Measurements from ENCODE around the gene CFAP65.

CFAP65 gene

GRCh38 chr2:218990612-218991011, 50.7 kb downstream of the CFAP65 start:
- DNase-seq (ENCODE audit: low read depth): no peak

- no peak for DNase-seq (ENCODE audit: low read depth)
These were observed 51.3 kb downstream of the CFAP65 start for GRCh38 chr2:218990052-218990451.

GRCh38 chr2:218988650-218989049, 52.7 kb downstream of the CFAP65 start:
- no peak for DNase-seq (ENCODE audit: low read depth)

DNA sequence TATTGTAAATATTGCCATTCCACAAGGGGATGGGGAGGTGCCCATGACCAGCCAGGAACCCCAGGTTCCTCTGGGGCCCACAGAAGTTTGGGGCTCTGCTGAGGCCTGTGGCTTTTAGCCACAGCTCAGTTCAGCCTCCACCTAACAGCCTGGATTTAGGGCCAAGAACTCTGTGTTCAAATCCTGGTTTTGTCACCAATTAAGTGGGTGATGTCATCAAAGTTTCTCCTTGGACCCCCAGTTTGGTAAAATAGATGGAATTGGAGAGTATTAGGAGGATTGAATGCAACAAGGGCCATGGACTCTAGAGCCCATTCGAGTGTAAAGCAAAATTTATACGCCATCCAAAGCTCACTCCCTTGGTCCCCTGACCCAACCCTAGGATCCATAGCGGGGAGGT, 53.2 kb downstream of the CFAP65 start:
- no peak for DNase-seq (ENCODE audit: low read depth)

- DNase-seq (ENCODE audit: low read depth): no peak
These were observed 55.1 kb downstream of the CFAP65 start for GRCh38 chr2:218986148-218986761.

DNA sequence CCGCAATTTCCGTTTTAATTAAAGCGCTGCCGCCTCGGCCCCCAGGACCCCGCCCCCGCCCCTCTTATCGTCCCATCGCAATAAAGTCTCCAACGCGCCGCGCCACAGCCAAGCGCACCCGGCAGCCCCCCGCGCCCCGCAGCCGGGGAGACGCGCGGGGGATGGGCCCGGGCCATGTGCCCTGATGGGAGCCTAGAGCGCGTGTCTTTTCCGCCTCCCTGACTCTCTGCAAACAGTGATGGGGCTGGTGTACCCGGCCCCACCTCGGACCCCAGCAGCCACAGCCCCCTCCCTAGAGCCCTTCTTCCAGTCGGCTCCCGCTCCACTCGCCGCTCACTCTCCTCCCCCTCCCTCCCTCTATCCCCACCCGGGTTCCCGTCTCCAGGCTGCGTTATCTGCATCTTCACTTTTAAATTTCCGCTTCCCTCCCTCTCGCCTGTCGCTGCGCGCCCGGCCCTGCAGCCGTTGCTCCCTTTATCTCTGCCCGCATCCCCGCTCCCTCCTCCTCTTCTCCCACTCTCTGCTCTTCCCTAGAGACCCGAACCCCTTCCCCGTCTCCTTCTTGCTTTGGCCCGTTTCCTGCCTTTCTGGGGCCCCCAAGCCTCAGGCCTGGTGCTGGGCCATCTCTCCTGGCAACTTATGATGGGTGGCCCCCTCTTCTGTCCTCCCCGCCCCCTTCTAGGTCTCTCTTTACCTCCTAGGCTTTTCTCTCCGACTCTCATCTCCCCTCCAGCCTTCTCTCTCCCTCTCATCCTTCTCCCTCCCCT, 55.8 kb downstream of the CFAP65 start:
- DNase-seq (ENCODE audit: low read depth): no peak

GRCh38 chr2:218985021-218985324, 56.3 kb downstream of the CFAP65 start, which contains the start of gene FEV:
TSS of gene FEV (minus strand) at chr2:218985184. CDS start at chr2:218985075, 109 bp downstream.
- DNase-seq (ENCODE audit: low read depth): no peak

GRCh38 chr2:218984239-218985020, 56.9 kb downstream of the CFAP65 start:
- peak; percentile 19 for DNase-seq (ENCODE audit: low read depth)

GRCh38 chr2:218983934-218984238, 57.4 kb downstream of the CFAP65 start:
- no peak for DNase-seq (ENCODE audit: low read depth)

DNA sequence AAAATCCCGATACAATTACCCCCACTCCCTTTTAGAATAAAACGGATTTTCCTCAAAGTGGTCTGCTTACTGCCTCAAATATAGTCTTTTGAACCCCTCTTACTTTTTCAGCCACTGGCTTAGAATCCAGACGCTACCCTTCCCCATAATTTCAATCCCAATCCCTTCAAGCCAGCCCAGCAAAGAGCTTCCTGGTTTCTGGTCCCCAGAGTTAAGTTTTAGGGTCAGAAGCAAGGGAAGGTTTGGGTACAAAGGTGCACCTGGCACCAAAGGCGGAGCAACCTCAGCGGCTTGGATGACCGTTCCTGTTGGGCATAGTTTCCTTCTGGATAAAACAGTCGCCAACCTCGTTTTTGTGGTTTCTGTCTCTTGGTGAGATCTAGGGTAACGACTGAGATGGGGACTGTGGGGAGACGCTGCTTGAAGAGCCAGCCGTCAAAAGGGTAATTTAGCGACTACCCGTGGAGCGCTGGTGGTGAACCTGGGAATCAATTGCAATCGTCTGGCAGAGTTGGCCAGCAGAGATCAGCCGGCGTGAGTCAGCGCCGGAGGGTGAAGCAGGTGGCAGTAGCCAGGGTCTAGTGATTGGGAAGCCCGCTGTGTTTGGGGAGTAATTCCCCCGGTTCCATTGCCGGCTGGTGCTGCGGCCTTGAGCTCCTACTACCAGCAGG, 57.9 kb downstream of the CFAP65 start:
- DNase-seq (ENCODE audit: low read depth): no peak

DNA sequence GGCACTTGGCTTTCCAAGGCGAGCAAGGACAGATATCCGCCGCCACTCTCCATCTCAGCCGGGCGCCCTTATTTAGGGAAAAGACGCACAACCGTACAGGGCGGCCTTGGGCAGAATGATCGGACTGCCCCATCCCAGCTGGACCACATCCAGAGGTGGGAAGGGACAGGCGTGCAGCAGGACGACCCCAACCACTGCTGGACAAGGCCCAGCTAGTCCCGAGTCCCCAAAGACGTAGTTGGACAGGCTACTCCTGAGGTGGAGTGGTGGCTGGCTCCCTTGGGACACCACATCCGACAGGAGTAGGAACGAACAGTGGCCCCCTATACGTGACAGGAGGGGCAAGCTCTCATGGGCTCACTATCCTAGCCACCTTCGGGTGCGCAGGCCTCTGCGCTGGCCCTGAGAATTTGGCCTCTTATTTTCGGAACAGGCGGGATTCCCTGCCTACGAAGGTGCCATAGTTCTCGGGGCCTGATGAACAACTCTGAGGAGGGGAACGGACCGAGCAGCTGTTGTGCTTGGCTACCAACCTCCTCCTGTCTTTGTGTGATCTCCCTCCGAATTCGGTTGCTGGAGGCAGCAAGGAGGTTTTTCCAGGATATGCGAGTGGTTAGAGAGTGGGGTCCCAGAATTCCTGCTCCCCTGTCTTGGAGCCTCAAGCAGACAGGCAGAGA, 58.6 kb downstream of the CFAP65 start:
- DNase-seq (ENCODE audit: low read depth): no peak

GRCh38 chr2:218981881-218982585, 59.3 kb downstream of the CFAP65 start:
- no peak for DNase-seq (ENCODE audit: low read depth)

DNA sequence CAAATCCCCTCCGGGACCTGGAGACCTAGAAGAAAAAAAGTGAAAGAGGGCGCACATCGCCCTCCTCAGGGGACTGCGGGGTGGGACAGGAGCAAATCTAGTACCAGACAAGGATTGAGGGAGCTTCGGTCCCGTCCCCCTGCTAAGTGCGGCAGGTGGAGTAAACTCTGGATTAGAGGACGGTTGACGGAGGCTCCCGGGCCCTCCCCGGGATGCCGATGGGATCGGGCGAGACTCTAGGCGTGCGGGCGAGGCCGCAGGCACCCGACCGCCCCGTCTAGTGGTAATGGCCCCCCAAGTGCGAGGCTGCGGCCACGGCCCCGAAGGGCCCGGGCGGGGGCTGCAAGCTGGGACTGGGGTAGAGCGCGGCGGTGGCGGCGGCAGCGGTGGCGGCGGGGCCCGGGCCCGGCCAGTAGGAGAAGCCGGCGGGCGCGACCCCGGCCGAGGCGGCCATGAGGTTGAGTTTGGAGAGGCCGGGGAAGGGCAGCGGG, 59.9 kb downstream of the CFAP65 start:
- DNase-seq (ENCODE audit: low read depth): no peak

DNA sequence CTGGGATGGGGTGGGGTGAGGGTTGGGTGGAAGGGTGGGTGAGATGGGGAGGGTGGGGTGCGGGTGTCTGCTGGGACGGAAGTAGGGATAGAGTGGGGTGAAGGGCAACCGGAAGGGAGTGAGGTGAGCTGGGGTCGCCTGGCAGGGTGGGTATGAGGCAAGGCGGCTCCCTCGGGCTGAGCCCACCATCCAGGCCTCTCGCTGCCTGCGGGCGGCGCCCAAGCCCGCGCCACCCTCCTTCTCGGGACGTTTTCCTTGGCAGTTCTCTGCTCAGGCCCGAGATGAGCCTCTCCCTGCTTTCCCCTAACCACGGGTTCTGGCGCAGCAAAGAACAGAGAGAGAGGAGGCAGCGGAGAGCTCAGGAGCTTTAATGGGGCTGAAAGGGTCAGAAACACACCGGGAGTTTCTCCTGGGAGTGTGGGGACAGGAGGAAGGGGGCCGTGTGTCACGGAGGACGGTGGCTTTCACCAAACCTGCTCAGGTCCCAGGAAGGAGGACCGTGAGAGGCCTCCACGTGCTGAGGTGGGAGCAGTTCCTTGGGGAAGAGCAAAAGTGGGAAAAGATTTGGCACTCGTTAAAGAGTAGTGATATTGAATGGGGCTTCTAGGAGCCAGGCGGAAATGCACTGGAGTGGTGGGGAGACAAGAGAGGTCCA, 60.5 kb downstream of the CFAP65 start:
- DNase-seq (ENCODE audit: low read depth): peak; percentile 17

DNA sequence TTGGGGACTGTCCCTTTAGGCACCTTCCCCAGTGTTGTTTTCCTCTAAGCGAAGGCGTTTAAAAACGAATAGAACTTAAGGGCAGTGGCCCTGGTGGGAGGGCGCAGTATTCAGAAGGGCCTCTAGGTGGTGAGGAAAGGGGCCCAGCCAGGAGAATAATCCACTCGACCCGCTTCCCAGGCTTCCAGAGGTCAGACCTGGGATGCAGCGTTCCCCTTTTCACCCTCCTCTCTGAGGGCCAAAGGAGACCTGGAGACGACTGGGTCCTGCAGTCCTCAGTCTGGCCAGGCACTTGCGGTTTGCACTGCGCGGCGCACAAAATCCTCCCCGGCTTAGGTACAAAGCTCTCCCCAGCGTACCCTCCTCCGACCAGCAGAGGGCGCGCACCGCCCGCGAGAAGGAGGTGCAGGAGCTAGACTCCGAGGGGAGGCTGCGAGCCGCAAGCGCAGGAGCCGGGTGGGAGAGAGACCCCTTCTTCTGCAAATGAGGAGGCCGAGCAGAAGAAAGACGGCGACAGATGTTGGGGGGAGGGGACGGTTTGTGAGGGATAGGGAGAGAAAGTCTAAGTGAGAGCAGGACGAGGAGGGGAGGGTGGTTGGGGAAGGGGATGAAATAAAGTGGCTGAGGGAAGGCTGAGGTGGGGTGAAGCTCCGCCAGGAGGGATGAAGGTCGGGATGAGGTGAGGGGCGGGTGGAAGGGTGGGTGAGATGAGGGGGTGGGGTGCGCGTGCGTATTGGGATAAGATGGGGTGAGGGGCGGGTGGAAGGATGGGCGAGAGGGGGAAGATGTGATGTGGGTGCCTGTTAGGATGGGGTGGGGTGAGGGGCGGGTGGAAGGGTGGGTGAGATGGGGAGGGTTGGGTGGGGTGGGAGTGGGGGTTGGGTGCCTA, 61.2 kb downstream of the CFAP65 start:
- DNase-seq (ENCODE audit: low read depth): peak; percentile 82

DNA sequence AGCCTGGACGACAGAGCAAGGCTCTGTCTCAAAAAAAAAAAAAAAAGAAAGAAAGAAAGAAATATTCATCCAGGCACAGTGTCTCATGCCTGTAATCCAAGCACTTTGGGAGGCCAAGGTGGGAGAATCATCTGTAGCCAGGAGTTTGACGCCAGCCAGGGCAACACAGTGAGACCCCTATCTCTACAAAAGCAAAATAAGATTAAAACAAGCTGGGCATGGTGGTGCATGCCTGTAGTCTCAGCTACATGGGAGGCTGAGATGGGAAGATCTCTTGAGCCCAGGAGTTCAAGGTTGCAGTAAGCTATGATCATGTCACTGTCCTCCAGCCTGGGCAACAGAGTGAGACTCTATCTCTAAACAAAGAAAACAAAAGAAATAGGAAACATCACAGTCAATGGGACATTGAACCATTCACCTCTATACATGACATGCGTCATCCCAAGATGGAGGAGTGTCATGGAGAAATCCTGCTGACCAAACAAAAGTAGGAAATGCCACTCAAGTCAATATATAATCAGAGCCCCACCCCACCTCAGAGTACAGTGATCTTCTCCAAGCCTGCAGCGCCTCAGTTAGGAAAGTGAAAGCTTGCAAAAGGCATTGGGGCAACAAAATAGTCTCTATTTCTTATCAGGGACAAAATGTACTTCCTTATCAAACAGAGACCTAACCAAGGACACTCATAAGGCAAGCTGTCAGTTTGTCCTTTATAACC, 66.1 kb downstream of the CFAP65 start:
- no peak for DNase-seq (ENCODE audit: low read depth)

DNA sequence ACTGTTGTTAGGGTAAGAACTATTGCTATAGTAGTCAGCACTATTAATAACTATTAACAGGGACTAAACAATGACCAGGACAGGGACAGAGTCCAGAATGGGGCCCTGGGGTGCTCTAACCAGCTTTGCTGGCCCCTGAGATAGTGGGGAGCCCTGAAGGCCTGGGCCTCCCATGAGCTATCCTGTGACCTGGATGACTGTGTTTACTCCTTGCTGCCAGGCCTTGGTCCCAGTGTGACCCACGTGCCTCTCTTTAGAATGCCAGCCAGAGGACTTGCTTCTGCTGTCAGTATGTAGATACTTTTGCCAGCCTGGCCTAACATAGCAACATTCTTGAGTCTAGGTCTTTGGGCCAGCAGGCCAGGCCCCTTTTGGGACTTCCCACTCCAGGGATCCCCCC, 70.4 kb downstream of the CFAP65 start:
- DNase-seq (ENCODE audit: low read depth): no peak

DNA sequence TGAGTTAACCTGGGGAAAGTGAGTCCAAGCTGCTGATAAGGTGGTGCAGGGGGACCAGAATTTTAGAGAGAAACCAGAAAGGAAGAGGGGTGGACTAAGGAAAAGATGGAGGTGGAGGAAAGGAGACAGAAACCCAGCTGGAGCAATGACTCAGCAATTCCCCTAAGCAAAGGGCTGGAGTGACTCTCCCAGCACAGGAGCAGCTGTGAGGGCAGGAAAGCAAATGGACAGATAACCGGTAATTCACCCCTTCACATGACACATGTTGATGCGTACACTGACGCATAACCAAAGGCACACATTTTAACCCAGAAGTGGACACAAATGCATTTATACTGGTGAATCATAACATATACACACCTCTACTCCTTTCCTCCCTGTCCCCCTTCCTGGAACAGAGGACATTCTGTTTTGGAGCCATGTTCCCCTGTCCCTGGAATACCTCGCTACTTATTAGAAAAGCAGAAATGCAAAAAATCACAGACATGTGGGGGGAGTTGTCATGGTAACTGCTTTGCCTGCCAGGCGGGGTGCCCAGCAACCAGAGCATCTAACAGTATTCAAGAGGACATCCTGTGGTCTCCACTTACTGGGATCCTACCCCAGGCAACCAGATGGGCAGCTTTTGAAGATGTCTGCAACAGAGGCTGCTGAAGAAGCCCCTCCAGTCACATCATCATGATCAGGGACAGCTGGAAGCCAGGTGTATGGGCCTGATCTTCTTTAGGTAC, 77.1 kb downstream of the CFAP65 start:
- DNase-seq (ENCODE audit: low read depth): peak; percentile 91

Measured in ELR (cell line).